Cardiac fibroblast (primary cell): ENCODE measurements around the gene GID8.

ENCODE experiments used
- DNase-seq, 2 donors: peaks; one replicate each; pipeline versions ENCODE4 v3.0.0 to v3.0.0-alpha.2; 2010; ENCODE audit warnings: low read depth in 2 of 2
- H3K4me3 ChIP-seq, 2 donors: replicated peaks in 1 of 2; 1 replicate in 1 of 2; 2 replicates in 1 of 2; pipeline ENCODE4 v1.5.1; 2011; ENCODE audit warnings: low read depth in 2 of 2, low read length in 2 of 2, mild to moderate bottlenecking in 2 of 2, moderate library complexity in 1 of 2
- TF ChIP-seq, protein P1 (sequence below): IDR thresholded peaks from one replicate; pipeline ENCODE4 v1.5.1; 2011; ENCODE audit warnings: low read depth, mild to moderate bottlenecking, low read length, inconsistent platforms

Gene GID8

GRCh38 chr20:62901891-62902290 lies 36.1 kb upstream of the GID8 start:
- no peak overlapping the region for H3K4me3 ChIP-seq
- TF ChIP-seq, protein P1, sequence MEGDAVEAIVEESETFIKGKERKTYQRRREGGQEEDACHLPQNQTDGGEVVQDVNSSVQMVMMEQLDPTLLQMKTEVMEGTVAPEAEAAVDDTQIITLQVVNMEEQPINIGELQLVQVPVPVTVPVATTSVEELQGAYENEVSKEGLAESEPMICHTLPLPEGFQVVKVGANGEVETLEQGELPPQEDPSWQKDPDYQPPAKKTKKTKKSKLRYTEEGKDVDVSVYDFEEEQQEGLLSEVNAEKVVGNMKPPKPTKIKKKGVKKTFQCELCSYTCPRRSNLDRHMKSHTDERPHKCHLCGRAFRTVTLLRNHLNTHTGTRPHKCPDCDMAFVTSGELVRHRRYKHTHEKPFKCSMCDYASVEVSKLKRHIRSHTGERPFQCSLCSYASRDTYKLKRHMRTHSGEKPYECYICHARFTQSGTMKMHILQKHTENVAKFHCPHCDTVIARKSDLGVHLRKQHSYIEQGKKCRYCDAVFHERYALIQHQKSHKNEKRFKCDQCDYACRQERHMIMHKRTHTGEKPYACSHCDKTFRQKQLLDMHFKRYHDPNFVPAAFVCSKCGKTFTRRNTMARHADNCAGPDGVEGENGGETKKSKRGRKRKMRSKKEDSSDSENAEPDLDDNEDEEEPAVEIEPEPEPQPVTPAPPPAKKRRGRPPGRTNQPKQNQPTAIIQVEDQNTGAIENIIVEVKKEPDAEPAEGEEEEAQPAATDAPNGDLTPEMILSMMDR, result no peak
- DNase-seq, result no peak

GRCh38 chr20:62902926-62903615 lies 34.9 kb upstream of the GID8 start:
- TF ChIP-seq, protein P1, result no peak
- no peak overlapping the region for H3K4me3 ChIP-seq
- no peak for DNase-seq

DNA sequence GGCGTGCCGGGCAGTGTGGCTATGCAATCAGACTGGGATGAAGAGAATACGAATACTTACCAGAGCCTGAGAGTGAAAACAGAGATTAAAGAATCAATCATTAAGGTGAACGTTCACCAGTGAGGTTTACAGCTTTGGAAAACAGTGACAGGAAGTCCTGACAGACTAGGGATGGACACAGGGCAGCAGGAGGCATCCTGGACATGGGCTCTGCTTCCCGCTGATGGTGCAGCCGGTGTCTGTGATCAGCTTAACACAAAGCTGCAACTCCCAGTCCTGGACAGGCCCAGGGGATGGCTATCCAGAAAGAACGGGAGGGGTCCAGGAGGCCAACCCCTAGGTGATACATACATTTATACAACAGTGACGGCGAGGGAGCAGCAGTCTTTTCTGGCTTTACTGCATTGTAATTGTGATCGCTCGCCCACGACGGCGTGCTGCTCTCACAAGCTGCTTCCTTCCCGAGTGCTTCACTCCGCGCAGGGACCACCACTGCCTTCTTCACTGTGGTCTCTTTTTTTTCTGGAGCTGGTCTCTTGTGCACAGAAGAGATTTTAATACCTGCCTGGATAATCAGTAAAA lies 32.3 kb upstream of the GID8 start:
- TF ChIP-seq, protein P1, result no peak
- H3K4me3 ChIP-seq, result no peak overlapping the region
- no peak for DNase-seq

DNA sequence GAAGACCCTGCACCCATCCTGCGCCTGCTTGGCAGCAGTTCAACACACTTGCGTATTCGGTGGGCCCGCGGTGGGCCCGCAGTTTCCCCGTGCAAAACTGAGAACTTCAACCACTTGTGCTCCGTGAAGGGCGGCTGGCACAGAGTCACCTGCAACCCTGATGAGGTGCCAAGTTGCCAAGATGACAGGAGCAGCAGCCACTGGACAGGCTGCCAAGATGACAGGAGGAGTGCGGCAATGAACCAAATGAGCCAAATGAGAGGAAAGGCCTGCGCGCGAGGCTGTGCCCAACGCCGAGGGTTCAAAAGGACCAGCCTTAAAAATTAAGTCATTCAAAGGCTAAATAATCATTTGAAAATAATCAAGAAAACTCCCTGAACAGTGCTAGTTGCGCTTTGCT lies 31.7 kb upstream of the GID8 start:
- no peak overlapping the region for H3K4me3 ChIP-seq
- TF ChIP-seq, protein P1, result no peak
- no peak for DNase-seq

- TF ChIP-seq, protein P1, result no peak
- no peak overlapping the region for H3K4me3 ChIP-seq
- DNase-seq, result no peak
Observed at GRCh38 chr20:62906647-62907375, 31.1 kb upstream of the GID8 start.

DNA sequence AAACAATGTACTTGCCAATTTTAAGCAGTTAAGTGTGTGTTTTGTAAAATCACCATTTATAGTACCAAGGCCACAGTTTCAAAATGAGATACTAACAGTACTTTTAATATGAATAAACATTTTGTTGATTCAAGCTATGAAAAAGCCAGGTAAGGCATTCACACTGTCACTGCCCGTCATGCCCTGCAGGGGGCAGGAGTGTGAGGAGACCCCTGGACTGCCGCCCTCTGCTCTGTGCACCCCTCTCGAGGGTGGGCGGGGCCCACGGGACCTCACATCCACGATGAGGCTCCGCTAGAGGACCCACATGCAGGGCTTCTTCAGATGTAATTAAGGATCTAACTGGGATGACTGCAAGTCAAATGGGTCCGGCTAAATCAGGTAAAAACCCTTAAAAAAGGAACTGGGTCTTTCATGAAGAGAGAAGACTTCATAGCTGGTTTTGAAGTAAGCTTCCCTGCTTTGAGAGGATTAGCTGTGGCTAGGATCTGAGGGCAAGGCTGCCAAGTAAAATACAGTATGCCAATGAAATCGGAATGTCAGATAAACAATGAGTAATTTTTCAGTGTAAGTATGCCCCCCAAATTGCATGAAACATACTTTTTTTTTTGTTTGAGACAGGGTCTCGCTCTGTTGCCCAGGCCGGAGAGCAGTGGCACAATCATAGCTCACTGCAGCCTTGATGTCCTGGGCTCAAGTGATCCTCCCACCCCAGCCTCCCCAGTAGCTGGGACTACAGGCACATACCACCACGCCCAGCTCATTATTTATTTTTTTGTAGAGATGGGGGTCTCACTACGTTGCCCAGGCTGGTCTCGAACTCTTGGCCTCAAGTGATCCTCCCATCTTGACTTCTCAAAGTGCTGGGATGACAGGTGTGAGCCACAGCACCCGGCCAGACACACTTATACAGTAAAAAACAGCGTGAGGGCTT lies 30.3 kb upstream of the GID8 start:
- DNase-seq, result no peak
- TF ChIP-seq, protein P1, result peak; percentile 61
- no peak overlapping the region for H3K4me3 ChIP-seq
